Limb (tissue), 2 donors: ENCODE measurements around the gene TMC2.
A peak's percentile ranks its signal among the peaks of the same experiment; 100 is the strongest.

Experiments used
- DNase-seq, 2 donors: peaks; one replicate each; pipeline ENCODE4 v3.0.0-alpha.2; 2016; ENCODE audit errors: extremely low spot score in 2 of 2

TMC2 gene

GRCh38 chr20:2624190-2624589, 87.8 kb downstream of the TMC2 start:
- no peak for DNase-seq

GRCh38 chr20:2625062-2625461, 88.7 kb downstream of the TMC2 start:
- DNase-seq, result no peak

GRCh38 chr20:2626853-2627541, 90.6 kb downstream of the TMC2 start:
- DNase-seq, result no peak

- no peak for DNase-seq
These were observed 94.9 kb downstream of the TMC2 start for GRCh38 chr20:2631228-2631627.

GRCh38 chr20:2633381-2633780, 97.0 kb downstream of the TMC2 start:
- no peak for DNase-seq

GRCh38 chr20:2637246-2637645, 100.9 kb downstream of the TMC2 start:
- DNase-seq, result no peak

GRCh38 chr20:2640260-2640659, 103.9 kb downstream of the TMC2 start:
- DNase-seq, result no peak

- no peak for DNase-seq
These were observed 104.5 kb downstream of the TMC2 start for GRCh38 chr20:2640899-2641298.

- no peak for DNase-seq
These were observed 107.3 kb downstream of the TMC2 start for GRCh38 chr20:2643708-2644107.

- peak; percentile 92 to 99 for DNase-seq
These were observed 115.7 kb downstream of the TMC2 start, which contains the start of gene NOP56 for GRCh38 chr20:2651772-2652723. TSS of gene NOP56 (plus strand) at chr20:2652632. CDS start at chr20:2652661, 29 bp downstream.

- DNase-seq, result no peak
These were observed 116.6 kb downstream of the TMC2 start for GRCh38 chr20:2652724-2653555.

- no peak for DNase-seq
These were observed 117.4 kb downstream of the TMC2 start for GRCh38 chr20:2653556-2654383.

- DNase-seq, result no peak
These were observed 118.0 kb downstream of the TMC2 start for GRCh38 chr20:2654384-2654822.

- DNase-seq, result no peak
These were observed 118.5 kb downstream of the TMC2 start for GRCh38 chr20:2654831-2655230.

GRCh38 chr20:2655331-2656116, 119.2 kb downstream of the TMC2 start:
- DNase-seq, result no peak

GRCh38 chr20:2656471-2657117, 120.2 kb downstream of the TMC2 start:
- no peak for DNase-seq

- no peak for DNase-seq
These were observed 120.9 kb downstream of the TMC2 start for GRCh38 chr20:2657241-2657640.

GRCh38 chr20:2657674-2658073, 121.3 kb downstream of the TMC2 start:
- DNase-seq, result no peak
